RWPE1 (cell line): ENCODE data around the gene NR3C1.
"Not testable (repeated sequence)": the region's sequence is repeated elsewhere in the genome, so short reads cannot be mapped to it uniquely, and the experiment has no call there.

Source experiments
- CTCF ChIA-PET: fragments of 350-600 bp; sonication (Branson Sonifier 250); formaldehyde crosslinking; extraction: SDS; loops from one replicate; lab custom pipeline; 2021; lab: Yijun Ruan, JAX
- POLR2A ChIA-PET: fragments of 400-600 bp; formaldehyde crosslinking; extraction: SDS; loops from one replicate; lab custom pipeline; 2020; ENCODE audit warnings: antibody characterized with exemption; ENCODE audit not compliant: low non-redundant PET; lab: Yijun Ruan, JAX
- DNase-seq: peaks from one replicate; pipeline ENCODE4 v3.0.0; 2012; ENCODE audit warnings: low spot score
- H3K27ac ChIP-seq: fragments of 450-650 bp; 2 replicates; pipeline ENCODE4 v1.5.1; 2017
- CTCF ChIP-seq: fragments of 450-650 bp; conservative IDR thresholded peaks from 2 replicates; pipeline ENCODE4 v1.5.1; 2017; ENCODE audit warnings: low read depth, mild to moderate bottlenecking

The NR3C1 gene

GRCh38 chr5:143338658-143339366, 64.7 kb downstream of the NR3C1 start:
- TF ChIP-seq CTCF: no peak
- no peak for DNase-seq
- ChIA-PET CTCF (interaction anchor here (0.6 to 1.1 kb wide), 3 partner anchors 44 to 164 kb away, joined by 3 to 7 read pairs (median 3); no protein-coding TSS in a partner anchor), POLR2A (no interaction called here)
- no peak overlapping the region for H3K27ac ChIP-seq

- POLR2A ChIA-PET: no interaction called here
- DNase-seq: no peak
- TF ChIP-seq CTCF: no peak
- CTCF ChIA-PET: interaction anchor here (0.6 to 1.1 kb wide), 2 partner anchors 45 to 63 kb away, joined by 3 read pairs; no protein-coding TSS in a partner anchor
- H3K27ac ChIP-seq: no peak overlapping the region
Measured at GRCh38 chr5:143337946-143338345, 65.5 kb downstream of the NR3C1 start.

GRCh38 chr5:143336485-143336884, 67.0 kb downstream of the NR3C1 start:
- no peak for DNase-seq
- POLR2A ChIA-PET: interaction anchor here (0.5 kb wide), 1 partner anchor 62 kb away, joined by 4 read pairs; no protein-coding TSS in a partner anchor
- TF ChIP-seq CTCF: no peak
- no peak overlapping the region for H3K27ac ChIP-seq
- CTCF ChIA-PET: no interaction called here

DNA sequence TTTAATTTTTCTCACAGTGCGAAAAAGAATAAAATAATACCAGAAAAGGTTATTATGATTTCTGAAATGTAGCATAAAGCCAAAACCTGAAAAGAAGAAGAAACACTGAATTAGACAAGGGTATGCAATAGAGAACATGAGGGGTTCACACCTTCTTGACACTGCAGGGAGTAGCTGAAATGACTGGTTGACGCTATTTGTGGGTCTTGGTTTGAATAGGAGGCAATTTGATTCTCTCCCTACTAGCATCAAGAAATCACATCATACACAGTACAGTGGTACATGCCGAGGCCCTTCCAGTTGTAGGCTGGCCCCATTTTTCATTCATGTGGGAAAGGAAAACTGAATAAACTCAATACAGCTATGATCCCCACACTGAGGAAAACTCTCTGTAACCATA, 68.6 kb downstream of the NR3C1 start:
- no peak overlapping the region for H3K27ac ChIP-seq
- ChIA-PET CTCF (interaction anchor here (0.5 kb wide), 1 partner anchor 622 kb away, joined by 3 read pairs; no protein-coding TSS in a partner anchor), POLR2A (no interaction called here)
- DNase-seq: no peak
- TF ChIP-seq CTCF: no peak

DNA sequence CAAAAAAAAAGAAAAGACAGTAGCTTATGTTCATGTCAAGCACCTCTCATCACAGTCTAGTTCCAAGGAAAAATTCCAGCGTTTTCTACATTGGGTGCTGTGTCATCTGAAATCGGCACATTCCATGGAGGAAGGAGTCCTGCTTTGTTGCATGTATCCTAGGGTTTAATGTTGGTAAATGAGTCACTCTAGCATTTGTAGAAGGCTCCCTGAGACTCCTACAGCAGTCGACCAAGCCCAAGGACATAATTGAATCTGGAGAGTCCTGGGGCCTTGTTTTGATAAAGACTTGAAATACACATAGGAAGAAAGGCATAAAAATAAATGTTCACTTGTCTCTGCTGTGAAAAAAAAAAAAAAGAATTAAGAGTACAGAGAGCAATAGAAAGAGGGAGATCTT, 69.1 kb downstream of the NR3C1 start:
- H3K27ac ChIP-seq, DNase-seq, CTCF ChIA-PET, POLR2A ChIA-PET: not testable (repeated sequence)

DNA sequence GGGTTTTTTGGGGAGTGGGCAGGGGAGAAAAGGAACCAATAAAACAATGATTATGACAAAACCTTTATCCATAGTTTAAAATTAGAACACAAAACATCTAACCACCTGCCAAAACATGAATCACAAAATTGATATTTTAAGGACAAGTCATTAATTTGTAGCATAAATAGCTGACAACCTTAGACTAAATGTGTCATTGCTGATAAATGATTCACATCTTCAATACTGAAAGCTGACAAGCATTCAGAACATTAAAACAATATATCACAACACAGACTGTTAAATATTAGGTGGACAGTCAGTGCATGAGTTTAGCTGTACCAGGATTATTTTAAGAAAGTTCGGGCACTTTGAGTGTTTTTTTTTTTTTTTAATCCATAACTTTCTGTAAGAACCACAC, 71.5 kb downstream of the NR3C1 start:
- DNase-seq: no peak
- POLR2A ChIA-PET: interaction anchor here (0.7 kb wide), 1 partner anchor 22 kb away, joined by 4 read pairs; no protein-coding TSS in a partner anchor
- no peak for TF ChIP-seq CTCF
- CTCF ChIA-PET: interaction anchor here (0.6 to 0.7 kb wide), 3 partner anchors 24 to 620 kb away, joined by 3 to 5 read pairs (median 3); no protein-coding TSS in a partner anchor
- no peak overlapping the region for H3K27ac ChIP-seq

- H3K27ac ChIP-seq: no peak overlapping the region
- ChIA-PET CTCF (no interaction called here), POLR2A (no interaction called here)
- DNase-seq: no peak
- TF ChIP-seq CTCF: no peak
Measured at GRCh38 chr5:143329843-143330242, 73.6 kb downstream of the NR3C1 start.
